HG03159 (cell line): ENCODE results near the gene ZGLP1.

ENCODE experiments used
- ATAC-seq: cut with Tn5 transposase; IDR thresholded peaks from one replicate; pipeline ENCODE4 v1.9.1; 2021; ENCODE audit warnings: mild to moderate bottlenecking, moderate library complexity; ENCODE audit not compliant: unreplicated experiment

Gene ZGLP1

DNA sequence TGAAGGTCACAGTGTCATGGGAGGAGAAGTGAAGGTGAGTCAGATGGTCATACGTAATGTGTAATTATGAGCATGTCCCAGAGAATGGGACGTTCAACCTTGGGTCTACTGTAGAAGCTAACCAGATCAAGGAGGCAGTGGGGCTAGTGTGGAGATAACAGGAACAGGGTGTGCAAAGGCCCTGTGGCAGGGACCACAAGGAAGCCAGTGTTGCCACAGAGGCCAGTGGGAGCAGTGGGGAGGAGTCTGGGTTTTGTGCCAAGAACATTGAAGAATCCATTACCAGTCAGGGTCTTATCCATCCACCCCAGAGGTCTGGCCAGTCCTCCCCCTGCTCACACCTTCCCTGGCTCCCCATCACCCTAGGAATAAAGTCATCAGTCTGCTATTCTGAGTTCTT is 54.3 kb downstream of the ZGLP1 start:
- no peak for ATAC-seq
